SJSA1 (cell line): ENCODE data around the gene MTG2. TPM values are rescaled to one million over a fixed set of nuclear protein-coding genes. Genes with fewer than 3 reads are reported as not detected.

Experiments
- DNase-seq, 2 experiments: peaks; one replicate each; pipeline ENCODE4 v3.0.0-alpha.2; 2015 to 2020; ENCODE audit warnings: low spot score in 2 of 2, low read depth in 1 of 2
- H3K27ac ChIP-seq: fragments of 250-450 bp; sonication (Bioruptor Pico); 2 replicates; pipeline ENCODE4 v1.5.1; 2020; ENCODE audit warnings: mild to moderate bottlenecking, moderate library complexity
- H3K27me3 ChIP-seq: fragments of 250-450 bp; sonication (Bioruptor Pico); replicated peaks from 2 replicates; pipeline ENCODE4 v1.5.1; 2020; ENCODE audit warnings: mild to moderate bottlenecking, moderate library complexity
- H3K36me3 ChIP-seq: fragments of 250-450 bp; sonication (Bioruptor Pico); 2 replicates; pipeline ENCODE4 v1.5.1; 2020; ENCODE audit warnings: mild to moderate bottlenecking
- H3K4me1 ChIP-seq: fragments of 250-450 bp; sonication (Bioruptor Pico); replicated peaks from 2 replicates; pipeline ENCODE4 v1.6.1; 2021; ENCODE audit warnings: mild to moderate bottlenecking
- H3K4me3 ChIP-seq: fragments of 250-450 bp; sonication (Bioruptor Pico); 2 replicates; pipeline ENCODE4 v1.5.1; 2020; ENCODE audit warnings: mild to moderate bottlenecking
- H3K9me3 ChIP-seq: fragments of 250-450 bp; sonication (Bioruptor Pico); replicated peaks from 2 replicates; pipeline ENCODE4 v1.5.1; 2020; ENCODE audit warnings: mild to moderate bottlenecking
- total RNA-seq: library from RNA; depleted of rRNA; stranded (reverse); fragments of >200 nt; shearing (Covaris generic); gene quantifications from 2 replicates; pipeline ENCODE4 v1.2.3, GENCODE V29; 2014

MTG2 gene
- total RNA-seq, 1 experiment from 2014 or later, result 23.9 TPM

DNA sequence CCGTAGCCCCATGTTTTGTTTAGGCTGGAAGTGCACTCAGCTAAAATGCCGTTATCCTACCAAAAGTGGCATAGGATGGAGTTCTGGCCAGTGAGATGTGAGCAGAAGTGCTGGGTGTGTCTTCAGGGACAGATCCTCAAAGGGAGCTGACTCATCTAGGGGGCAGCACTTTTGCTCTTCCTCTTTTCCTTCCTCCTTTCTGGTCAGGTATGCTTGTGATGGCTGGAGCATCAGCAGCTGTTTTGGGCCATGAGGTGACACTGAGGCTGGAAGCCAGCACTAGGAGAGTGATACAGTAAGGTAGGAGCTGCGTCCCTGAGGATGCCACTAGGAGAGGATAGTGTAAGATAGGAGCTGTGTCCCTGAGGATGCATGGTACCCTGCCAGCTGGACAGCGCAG is 50.9 kb downstream of the MTG2 start:
- H3K9me3 ChIP-seq, result no peaks in the 10 kb centered on the region; the same call in 1 of the 2 replicates
- H3K27me3 ChIP-seq, result peaks cover 4% of the 10 kb centered on the region; the same call in 1 of the 2 replicates
- no peak overlapping the region for H3K4me3 ChIP-seq
- H3K4me1 ChIP-seq, result peaks cover 4% of the 10 kb centered on the region
- DNase-seq, result no peak
- H3K27ac ChIP-seq, result no peak overlapping the region
- H3K36me3 ChIP-seq, result no peaks in the 10 kb centered on the region

DNA sequence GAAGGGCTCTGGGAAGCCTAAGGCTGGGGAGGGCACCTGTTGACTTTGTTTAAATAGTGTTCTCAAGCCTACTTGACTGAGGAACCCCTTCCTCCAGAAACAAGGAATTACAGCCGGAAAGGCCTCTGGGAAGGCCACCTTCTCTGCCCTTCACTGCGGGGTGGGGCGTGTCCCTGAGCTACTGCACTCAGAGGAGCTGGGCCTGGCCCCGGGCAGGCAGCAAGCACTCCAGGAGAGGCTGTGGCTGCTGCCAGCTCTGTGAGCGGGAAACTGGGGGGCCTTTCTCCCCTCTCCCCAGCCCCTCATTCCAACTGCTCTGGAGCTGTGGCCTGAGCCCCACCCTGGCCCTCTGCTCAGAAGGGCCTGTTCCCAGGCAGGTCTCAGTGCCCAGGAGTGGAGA is 51.5 kb downstream of the MTG2 start:
- DNase-seq, result no peak
- H3K27me3 ChIP-seq, result peaks cover 4% of the 10 kb centered on the region; the same call in 1 of the 2 replicates
- H3K27ac ChIP-seq, result no peak overlapping the region

DNA sequence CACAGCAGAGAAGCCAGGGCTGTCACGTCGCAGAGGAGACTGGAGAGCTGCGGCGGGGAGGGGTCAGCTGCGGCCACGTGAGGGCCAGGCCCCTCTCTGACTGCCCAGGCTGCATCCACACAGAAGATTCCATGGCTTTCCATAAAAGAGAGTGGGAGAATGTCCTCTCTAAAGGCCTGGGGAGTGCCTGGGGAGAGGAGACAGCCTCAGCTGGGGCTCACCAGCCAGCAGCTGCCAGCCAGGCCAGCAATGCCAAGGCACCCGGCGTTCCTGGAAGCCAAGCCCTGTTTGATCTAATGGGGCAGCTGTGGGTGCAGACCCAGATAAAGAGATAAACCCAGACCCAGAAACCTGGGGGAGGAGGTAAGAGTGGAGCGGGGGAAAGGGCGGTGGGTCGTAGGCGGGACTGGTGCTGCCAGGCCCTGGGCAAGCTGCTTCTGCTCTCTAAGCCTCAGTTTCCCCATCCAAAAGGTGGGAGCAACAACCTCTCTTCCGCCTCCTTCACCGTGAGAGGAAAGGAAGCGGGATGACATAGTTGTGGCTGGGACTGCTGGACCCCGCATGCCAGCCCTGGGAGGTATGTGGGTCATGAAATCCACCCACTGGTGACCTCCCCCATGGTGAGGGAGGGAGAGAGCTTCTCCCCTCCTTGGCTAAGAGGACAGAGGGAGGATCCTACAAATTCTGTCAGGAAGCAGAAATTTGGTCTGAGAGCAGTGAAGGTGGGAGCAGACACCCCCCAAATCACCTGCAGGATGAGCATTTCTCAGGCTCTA is 52.4 kb downstream of the MTG2 start:
- Histone ChIP-seq H3K27ac (no peak overlapping the region), H3K36me3 (0 out of 2 replicates have a peak, but pooled peaks cover under 1% of the 10 kb centered on the region), H3K9me3 (no peaks in the 10 kb centered on the region), H3K4me1 (peaks cover 8% of the 10 kb centered on the region), H3K27me3 (peaks cover 4% of the 10 kb centered on the region; the same call in 1 of the 2 replicates), H3K4me3 (no peak overlapping the region)
- no peak for DNase-seq

More for the DNA sequence above, 51.5 kb downstream of the MTG2 start:
- peaks cover 6% of the 10 kb centered on the region for H3K4me1 ChIP-seq
- no peak overlapping the region for H3K4me3 ChIP-seq
- no peaks in the 10 kb centered on the region for H3K36me3 ChIP-seq
- H3K9me3 ChIP-seq, result no peaks in the 10 kb centered on the region

DNA sequence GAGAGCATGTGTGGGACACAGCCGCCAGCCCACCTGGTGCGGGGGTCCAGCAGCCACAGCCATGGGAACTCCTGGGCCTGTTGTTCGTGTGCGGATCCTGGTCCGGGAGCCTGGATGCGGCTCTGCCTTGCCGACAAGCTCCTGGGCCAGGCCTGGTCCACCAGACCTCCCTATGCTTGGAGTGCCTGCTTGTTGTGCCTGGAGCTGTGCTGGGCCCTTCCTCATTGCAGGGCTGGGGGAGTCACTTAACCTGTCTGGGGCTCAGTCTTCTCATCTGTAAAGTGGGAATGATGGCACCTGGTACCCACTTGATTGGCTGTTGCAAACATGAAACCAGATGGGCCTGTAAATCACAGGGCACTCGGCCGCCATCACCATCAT is 52.9 kb downstream of the MTG2 start:
- H3K36me3 ChIP-seq, result 0 out of 2 replicates have a peak, but pooled peaks cover 3% of the 10 kb centered on the region
- peaks cover 4% of the 10 kb centered on the region; the same call in 1 of the 2 replicates for H3K27me3 ChIP-seq
- H3K27ac ChIP-seq, result no peak overlapping the region
- H3K9me3 ChIP-seq, result no peaks in the 10 kb centered on the region
- H3K4me3 ChIP-seq, result no peak overlapping the region
- peaks cover 8% of the 10 kb centered on the region for H3K4me1 ChIP-seq
- no peak for DNase-seq

DNA sequence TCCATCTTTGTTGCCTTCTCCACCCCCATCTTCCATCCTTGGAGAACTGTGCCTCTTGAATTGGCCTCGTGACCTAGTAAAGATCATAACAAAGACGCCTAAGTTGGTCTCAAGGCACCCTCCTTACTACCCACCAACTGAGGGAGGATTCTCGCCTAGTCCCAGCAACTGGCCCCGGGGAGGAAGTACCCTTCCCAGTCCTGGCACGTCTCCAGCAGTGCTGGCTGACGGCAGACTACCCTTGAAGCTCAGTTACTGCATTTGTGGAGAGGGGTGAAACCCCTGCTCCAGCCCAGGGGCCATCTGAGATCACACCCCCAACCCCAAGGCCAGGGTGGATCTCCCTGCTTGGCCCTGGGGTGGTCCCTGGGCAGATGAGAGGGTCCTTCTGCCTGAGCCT is 53.4 kb downstream of the MTG2 start:
- H3K27ac ChIP-seq, result no peak overlapping the region
- H3K9me3 ChIP-seq, result no peaks in the 10 kb centered on the region
- H3K27me3 ChIP-seq, result peaks cover 4% of the 10 kb centered on the region; the same call in 1 of the 2 replicates
- no peak for DNase-seq
- H3K4me1 ChIP-seq, result peaks cover 8% of the 10 kb centered on the region
- 0 out of 2 replicates have a peak, but pooled peaks cover 3% of the 10 kb centered on the region for H3K36me3 ChIP-seq
- no peak overlapping the region for H3K4me3 ChIP-seq

DNA sequence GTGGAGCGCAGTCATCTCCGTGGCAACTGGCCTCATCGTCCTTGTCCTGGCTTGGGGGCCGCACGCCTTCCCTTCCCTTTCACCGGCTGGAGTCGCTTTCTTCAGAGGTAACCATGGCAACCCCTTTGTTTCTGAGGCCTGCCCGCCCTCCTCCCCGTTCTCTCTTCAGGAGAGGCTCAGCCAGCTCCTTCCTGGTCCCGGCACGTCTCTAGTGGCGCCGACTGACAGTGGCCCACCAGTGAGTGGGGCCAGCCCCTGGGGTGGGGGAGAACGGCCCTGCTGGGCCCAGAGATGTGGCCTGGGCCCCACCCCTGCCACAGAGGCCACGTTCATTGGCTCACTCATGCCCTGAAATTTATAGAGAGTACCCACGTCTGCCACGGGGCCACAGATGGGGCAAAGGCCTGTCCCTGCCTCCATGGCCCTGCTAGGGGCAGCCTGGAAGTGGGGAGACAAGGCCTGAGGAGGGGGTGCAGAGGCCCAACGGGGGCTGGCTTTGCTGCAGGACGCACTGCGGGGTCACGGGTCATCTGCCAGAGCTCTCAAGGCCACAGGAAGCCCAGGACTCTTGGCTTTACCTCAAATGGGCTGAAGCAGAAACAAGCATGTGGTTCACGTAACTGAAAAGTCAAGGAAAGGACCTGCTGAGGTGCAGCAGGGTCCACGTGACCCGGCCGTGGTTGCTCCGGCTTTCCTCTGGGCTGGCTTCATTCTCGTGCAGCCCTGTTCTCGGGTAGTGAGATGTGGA is 54.1 kb downstream of the MTG2 start:
- Histone ChIP-seq H3K27me3 (peaks cover 4% of the 10 kb centered on the region; the same call in 1 of the 2 replicates), H3K27ac (no peak overlapping the region), H3K9me3 (no peaks in the 10 kb centered on the region), H3K36me3 (0 out of 2 replicates have a peak, but pooled peaks cover 3% of the 10 kb centered on the region), H3K4me1 (peaks cover 8% of the 10 kb centered on the region), H3K4me3 (no peak overlapping the region)
- DNase-seq, result no peak

DNA sequence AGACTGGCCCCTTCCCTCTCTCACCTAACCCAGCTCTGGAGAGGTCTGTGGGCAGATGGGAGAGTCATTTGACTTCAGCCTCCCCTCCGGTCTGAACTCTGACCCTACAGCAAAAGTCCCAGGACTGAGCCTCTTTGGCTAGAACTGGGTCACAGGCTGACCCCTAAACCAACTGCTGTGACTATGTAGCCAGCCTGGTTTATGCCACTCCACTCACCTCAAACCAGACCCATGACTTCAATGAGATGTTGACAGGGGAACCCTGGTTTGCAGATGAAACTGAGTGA is 54.6 kb downstream of the MTG2 start:
- Histone ChIP-seq H3K36me3 (peaks cover 4% of the 10 kb centered on the region; the same call in 1 of the 2 replicates), H3K4me1 (peaks cover 8% of the 10 kb centered on the region), H3K4me3 (no peak overlapping the region), H3K27ac (no peak overlapping the region), H3K27me3 (peaks cover 4% of the 10 kb centered on the region; the same call in 1 of the 2 replicates), H3K9me3 (no peaks in the 10 kb centered on the region)
- DNase-seq, result no peak

DNA sequence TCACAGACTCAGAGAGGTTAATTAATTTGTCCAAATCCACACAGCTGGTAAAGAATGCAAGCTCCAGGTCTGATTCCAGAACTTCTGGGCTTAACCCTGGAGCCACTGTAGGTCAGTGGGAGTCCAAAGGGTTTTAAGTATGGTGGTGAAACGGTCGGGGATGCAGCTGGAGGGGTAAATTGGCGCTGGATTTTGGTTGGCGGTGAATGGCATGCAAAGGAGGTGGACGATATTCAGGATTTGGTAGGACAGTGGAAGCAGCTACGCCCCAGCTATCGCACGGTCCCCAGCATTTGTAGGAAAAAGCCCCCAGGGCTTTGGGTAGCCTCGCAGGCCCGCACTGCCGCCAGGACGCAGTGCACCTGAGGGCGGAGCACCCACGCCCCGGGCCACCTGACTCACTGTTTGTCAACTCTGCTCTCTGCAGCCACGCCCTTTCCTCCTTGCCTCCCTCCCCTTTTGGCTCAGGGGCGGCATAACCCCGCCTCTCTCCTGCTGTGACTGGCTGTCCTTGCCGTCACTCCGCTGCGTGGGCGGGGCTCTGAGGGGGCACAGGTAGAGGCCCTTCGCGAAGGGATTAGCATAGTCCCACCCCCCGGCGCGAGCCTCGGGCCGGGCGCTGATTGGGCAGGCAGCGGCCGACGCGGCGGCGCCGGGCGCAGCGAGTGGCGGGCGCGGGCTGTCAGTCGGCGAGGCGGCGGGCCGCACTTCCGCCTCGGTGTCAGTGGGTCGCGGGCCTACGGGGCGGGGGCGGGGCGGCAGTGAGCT is 55.2 kb downstream of the MTG2 start, which contains the start of gene OSBPL2:
OSBPL2 (plus strand) TSS at position 721 of the 768 bp plus-strand sequence. CDS start 17,664 bp downstream, outside the sequence.
- H3K4me3 ChIP-seq, result peak within 1 kb of the TSS; percentile 56
- no peaks in the 10 kb centered on the region for H3K9me3 ChIP-seq
- H3K27me3 ChIP-seq, result peaks cover 4% of the 10 kb centered on the region; the same call in 1 of the 2 replicates
- peak; percentile 98 to 100 for DNase-seq
- peaks cover 8% of the 10 kb centered on the region for H3K4me1 ChIP-seq
- H3K36me3 ChIP-seq, result peaks cover 7% of the 10 kb centered on the region; the same call in 1 of the 2 replicates
- no peak within 1 kb of the TSS for H3K27ac ChIP-seq

DNA sequence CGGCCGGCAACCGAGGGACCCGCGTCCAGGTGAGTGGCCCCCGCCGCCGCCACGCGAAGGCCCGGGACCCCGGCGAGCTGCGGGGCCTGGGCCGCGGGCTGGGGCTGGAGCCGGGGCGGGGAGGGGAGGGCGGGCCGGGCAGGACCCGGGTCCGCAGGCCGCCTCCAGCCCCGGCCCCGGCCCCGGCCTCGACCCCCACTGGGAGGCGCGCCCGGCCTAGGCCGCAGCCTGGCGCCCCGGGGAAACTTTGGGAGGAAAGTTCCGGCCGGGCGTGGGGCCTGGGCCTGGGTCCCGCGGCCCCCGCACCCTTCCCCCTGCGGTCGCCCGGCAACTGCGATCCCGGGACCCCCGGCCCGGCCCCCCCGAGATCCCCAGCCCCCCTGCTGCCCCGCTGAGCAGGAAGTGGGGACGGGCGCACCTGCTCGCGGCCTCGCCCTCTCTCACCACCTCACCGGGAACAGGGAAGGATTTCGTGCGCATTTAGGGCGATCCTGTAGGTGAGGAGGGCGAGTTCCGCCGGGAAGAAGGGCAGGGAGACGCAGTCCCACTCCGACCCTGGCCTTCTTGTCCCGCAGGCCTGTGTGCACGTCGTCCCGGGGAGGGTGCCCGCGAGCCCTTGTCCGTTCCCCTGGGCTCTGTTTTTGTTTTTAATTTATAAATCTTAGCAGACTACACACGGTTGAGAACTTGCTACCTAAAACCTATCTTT is 55.9 kb downstream of the MTG2 start:
- no peak overlapping the region for H3K27ac ChIP-seq
- DNase-seq, result no peak

DNA sequence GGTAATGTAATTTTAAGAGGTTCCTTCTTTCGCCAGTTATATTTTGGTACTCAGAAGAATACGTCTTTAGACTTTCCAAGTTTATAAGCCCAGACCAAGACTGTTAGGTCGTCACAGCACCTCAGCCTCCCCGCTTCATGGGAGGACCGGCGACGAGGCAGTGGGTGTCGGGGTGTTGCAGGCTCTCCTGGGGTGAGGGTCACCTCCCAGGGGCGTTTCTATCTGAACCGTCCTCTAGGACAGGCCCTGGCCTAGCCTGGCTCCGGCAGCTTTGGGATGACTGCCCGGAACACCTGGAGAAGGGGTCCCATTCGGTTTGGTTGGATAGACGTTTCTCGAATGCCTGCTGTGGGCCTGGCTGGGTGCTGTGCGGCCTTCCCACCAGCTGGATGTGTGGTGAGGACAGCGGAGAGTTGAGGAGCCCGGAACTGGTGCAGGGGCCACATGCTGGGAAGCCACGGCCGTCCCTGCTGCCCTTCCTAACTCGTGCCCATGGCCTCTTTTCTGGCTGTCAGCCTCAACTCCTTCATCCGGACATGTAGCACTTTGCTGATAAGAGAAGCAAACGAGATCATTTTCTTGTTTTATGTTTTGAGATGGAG is 56.6 kb downstream of the MTG2 start:
- H3K4me1 ChIP-seq, result peaks cover 8% of the 10 kb centered on the region
- no peak for DNase-seq
- peaks cover 7% of the 10 kb centered on the region; the same call in 1 of the 2 replicates for H3K36me3 ChIP-seq
- H3K9me3 ChIP-seq, result no peaks in the 10 kb centered on the region
- H3K27ac ChIP-seq, result no peak overlapping the region
- H3K4me3 ChIP-seq, result peak overlapping the region; percentile 56
- no peaks in the 10 kb centered on the region for H3K27me3 ChIP-seq

More for the DNA sequence above, 55.9 kb downstream of the MTG2 start:
- H3K36me3 ChIP-seq, result peaks cover 7% of the 10 kb centered on the region; the same call in 1 of the 2 replicates
- H3K4me3 ChIP-seq, result peak overlapping the region; percentile 56
- H3K9me3 ChIP-seq, result no peaks in the 10 kb centered on the region
- no peaks in the 10 kb centered on the region for H3K27me3 ChIP-seq
- peaks cover 8% of the 10 kb centered on the region for H3K4me1 ChIP-seq

DNA sequence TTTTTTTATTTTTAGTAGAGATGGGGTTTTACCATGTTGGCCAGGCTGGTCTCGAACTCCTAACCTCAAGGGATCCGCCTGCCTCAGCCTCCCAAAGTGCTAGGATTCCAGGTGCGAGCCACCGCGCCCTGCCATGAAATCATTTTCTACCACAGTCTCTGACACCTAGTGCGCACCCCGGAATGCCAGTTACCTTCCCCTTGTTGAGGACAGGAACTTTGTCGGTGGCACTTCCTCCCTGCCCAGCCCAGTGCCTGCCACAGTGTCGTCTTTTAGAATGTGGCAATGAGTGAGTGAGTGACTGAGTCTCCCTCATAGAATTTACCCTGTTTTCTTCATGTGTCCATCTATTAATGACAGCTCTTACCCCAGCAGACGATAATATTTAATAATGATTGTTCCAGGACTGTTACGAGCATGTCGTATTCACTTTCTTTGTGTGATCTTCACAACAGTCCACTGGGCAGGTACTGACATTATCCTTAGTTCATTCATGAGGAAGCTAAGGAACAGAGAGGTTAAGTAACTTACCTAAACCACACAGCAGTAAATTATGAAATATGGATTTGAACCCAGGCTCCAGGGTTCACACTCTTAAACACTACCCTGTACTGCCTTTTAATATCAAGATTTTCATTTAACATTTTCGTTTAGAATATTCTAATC is 57.3 kb downstream of the MTG2 start:
- Histone ChIP-seq H3K9me3 (no peaks in the 10 kb centered on the region), H3K27me3 (no peaks in the 10 kb centered on the region), H3K36me3 (peaks cover 7% of the 10 kb centered on the region; the same call in 1 of the 2 replicates), H3K27ac (no peak overlapping the region), H3K4me1 (peaks cover 8% of the 10 kb centered on the region), H3K4me3 (no peak overlapping the region)
- DNase-seq, result no peak

DNA sequence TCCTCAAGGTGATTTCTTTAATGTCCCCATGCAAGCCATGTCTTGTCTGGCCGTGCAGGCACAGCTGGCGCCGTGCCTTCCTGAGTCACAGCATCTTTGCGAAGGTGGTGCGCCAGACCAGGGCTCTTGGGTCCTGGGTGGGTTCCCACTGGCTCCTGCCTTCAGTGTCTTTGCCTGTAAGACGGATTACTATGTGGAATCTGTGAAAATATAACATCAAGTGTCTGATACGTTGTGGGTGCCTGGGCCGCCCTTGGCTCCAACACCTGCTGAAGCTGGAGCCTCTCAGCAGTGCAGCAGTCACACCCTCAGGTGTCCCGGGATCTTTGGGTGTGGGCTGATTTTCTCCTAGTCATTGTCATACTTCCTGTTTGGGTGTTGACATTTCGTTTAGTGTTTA is 58.7 kb downstream of the MTG2 start:
- Histone ChIP-seq H3K27ac (no peak overlapping the region), H3K36me3 (peaks cover 7% of the 10 kb centered on the region; the same call in 1 of the 2 replicates), H3K27me3 (no peaks in the 10 kb centered on the region), H3K9me3 (no peaks in the 10 kb centered on the region), H3K4me3 (no peak overlapping the region), H3K4me1 (peaks cover 8% of the 10 kb centered on the region)
- DNase-seq, result no peak
